NOMO-1 treated with dmso at 0.1 percent for 144 hours (cell line): Measurements from ENCODE around the gene ATG2A.
"Not testable (repeated sequence)": the region's sequence is repeated elsewhere in the genome, so short reads cannot be mapped to it uniquely, and the experiment has no call there.

Experiments
- DNase-seq: peaks from one replicate; lab custom pipeline; 2025; ENCODE audit not compliant: unreplicated experiment; lab: John Stamatoyannopoulos, UW

The ATG2A gene

DNA sequence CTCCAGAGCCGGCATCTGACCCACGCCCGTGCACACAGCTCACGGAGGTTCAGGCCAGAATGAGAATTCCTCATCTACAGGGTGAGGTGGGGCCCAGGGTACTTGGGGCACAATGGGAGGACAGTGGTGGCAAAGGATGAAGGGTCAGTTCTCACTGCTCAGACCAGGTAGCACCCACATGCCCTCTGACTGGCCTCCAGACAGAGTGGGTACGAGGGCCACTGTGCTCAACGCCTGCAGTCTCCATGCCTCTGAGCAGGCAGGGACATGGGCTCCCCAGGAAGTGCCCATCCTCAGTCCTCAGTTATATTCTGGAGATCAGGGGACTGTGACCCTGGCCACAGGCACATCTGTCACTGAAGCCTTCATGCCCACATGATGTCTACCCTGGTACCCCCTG, 59.5 kb downstream of the ATG2A start:
- no peak for DNase-seq

DNA sequence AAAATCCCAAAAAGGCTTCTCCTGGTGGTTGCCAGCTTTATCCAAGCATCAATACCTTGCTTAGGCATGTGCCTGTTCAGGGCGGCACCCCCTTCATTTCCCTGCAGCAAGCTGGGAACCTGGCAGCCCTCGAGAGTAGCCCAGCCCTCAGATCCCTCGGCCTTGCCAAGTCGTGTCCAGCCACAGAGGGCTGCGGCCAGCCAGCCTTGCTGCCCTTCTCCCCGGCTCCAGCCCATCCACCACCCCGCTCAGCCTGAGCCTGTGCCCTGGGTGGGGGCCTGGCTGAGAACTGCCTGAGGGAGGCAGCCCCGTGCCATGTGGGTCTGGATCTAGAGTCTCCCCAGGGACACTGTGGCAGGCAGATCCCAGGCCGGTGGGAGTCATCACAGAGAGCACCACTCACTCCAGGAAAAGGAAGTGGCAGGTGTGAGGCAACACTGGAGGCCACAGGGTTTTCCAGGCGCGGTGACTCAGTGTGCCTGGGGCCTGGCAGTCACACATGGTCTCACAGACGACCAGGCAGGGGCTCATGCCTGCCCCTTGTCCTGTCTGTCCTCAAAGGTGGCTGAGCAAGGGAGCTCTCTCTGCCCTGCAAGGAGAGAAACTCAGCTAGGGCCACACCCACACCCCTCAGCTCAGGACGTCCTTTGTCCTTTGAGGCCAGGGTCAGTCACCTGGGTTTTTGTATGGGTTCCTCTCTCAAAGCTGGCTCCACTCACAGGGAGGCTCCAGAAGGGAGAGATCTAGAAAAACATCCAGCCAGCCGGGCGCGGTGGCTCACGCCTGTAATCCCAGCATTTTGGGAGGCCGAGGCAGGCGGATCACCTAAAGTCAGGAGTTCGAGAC, 60.4 kb downstream of the ATG2A start:
- DNase-seq: peak; percentile 47

DNA sequence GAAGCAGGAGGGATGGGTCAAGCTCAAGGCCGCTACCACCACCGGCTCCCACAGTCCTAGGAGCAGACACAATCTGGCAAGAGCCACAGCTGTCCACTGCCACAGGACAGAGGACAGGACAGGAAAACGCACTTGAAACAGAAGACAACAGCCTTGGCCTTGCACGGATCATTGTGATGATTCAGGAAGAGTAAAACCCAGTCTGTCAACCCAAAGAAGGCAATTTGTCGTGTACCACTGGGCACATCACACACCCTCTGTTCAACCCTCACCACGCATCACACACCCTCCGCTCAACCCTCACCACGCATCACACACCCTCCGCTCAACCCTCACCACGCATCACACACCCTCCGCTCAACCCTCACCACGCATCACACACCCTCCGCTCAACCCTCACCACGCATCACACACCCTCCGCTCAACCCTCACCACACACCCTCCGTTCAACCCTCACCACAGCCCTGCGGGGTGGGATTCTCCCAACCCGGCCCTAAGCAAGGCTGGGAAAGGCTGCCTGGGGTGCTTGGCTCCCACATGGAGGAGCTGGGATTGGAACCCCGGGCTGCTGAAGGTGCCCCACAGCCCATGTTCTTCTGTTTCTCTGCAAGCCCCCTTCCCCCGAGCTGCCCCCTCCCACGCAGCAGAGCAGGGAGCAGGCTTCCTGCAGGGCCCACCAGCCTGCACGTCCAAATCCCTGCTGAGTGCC, 61.3 kb downstream of the ATG2A start:
- no peak for DNase-seq

DNA sequence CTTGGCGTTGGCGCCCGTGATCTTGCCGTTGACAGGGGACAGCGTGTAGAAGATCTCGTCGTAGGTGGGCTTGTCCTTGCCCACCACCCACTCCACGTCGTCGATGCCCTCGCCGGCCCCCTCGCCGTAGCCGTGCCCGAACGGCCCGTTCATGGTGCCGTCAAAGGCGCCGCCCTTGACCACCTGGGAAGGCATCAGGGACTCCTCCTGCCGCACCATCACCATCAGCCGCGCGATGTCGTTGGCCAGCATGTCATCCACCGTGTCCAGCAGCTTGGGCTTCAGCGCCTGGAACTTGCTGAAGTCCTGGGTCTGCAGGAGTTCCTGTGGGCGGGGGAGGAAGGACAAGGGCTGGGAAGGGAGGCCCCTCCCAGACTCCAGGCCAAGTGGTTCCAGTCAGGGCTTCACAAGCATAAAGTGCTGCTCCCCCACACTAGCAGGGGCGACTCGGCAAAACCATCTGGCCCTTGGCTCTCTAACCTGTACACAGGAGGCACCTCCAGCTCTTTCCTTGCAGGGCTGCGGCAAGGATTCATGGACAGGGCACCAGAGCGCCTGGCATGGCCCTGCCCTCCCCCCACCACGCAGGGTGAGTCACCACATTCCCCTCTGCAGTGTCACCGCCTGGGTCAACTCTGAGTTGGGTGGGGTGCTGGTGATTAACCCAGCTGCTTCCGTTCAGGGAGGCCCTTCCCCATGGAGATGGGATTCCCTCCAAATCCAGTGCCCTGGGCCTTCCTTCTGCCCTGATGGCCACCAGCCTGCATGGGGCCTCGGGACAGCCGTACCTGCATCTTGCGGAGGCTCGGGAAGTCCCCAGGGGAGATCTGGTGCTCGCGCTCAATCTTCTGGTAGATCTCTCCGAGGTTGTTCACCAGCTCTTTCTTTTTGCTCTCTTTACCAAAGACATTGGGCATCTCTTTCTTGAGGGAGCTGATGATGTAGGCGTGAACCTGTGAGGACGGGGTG, 62.2 kb downstream of the ATG2A start:
- no peak for DNase-seq

DNA sequence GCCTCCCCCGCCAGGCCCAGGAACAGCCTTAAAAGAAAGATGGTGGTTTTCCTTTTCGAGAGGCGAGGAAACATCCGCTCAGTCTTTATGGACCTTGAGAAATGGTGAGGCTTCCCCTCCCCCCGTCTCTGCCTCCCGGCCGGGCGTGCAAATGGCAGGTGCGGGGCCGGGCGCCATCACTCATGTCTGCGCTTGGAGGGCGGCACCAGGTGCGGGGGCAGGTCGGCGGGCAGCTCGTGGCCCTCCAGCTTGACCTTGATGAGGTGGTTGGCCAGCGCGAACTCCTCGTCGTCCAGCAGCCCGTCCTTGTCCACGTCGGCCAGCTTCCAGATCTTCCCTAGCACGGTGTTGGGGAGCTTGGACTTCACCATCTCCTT, 62.9 kb downstream of the ATG2A start:
- DNase-seq: no peak

DNA sequence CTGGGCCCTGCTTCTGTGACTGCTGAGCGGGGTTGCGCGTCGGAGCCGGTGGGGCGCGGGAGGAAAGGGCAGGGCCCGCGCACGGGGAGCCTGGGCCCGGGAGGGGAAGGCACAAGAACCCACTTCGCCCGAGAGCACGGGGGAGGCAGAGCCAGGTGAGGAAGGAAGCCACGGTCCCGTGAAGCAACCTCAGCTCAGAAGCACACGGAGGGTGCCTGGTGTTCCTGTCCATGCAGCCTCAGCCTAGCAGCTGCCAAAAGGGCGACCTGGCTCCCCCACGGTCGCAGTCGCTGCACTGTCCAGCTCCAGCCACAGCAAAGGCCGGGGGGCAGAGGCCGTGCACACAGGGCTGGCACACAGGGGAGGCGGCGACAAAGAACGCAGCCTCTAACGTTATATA, 63.3 kb downstream of the ATG2A start:
- no peak for DNase-seq

DNA sequence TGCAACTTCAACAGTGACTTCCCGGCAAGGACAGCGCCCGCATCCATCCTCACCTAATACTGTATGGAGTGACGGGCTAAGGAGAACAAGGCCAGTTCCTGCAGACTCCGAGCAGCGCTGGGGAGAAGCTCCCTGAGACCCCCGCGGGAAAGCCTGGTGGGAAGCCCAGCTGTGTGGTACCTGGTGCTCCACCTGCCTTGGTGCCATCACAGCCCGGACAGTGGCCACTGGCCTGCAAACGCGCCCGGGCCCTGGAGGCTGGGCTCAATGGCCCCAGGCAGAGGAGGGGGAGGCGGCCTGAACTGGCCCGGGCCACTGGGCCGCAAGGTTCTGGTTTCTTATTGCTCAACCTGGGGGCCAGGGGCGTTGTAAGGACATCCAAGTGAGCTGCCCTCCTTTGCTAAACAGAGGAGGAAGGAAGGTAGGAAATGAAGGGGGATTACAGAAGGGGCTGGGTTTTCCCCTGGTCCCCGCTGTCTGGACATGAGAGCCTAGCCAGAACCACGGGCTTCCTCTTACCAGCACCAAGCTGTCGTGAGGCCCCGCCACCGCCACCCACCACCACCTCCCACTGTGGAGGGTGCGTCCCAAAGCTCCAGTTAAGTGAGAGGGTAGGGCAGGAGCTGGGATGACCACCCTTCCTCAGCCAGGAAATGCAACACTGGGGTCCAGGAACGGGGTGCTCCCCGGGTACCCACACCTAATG, 64.1 kb downstream of the ATG2A start:
- DNase-seq: no peak

DNA sequence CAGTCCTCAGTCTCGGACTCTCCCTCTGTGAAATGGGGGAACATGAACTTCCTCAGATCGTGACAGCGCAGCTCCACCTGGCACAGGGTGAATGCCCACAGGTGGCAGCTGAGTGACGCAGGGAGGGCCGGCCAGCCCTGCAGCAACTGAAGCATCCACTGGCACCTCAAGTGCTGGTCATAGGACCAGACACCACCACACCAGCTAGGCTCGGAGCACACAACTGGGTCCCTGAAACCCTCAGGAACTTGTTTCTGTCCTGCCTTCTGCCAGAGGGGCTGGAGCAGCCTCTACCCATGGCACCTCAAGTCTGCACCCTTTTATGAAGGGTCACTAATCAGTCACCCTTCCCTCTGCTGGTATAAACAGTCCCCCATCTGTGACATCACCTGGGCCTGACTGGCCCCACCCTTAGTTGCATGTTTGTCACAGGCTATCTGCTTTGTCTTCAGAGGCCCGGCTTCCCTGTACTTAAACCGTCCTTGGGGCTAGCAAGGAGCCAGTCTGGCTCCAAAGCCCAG, 65.1 kb downstream of the ATG2A start:
- DNase-seq: no peak

DNA sequence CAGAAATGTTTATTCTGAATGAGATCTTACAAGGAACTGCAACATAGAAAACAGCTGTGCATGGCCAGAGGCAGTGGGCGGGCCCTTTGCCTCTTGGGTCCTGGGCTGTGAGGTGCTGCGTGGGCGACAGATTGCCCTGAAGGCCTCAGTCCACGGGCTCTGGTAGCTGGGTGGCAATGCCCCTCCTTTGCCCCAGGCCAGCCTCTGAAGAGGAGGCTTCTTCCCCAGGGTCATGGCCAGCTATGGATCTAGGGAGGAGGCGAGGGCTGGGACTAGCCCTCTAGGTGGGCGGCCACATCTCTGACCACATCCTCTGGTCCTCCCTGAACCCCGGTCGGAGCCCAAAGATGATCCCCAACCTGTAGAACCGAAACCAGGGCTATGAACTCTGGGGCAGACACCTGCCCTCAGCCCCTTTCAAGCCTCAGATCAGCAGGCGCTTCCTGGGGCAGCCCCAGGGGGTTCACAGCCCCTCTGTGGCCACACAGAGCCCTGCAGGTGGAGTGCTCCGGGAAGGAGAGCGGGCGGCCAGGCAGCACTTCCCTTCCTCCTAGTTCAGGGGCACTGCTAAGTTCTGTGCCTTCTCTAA, 65.9 kb downstream of the ATG2A start:
- no peak for DNase-seq

DNA sequence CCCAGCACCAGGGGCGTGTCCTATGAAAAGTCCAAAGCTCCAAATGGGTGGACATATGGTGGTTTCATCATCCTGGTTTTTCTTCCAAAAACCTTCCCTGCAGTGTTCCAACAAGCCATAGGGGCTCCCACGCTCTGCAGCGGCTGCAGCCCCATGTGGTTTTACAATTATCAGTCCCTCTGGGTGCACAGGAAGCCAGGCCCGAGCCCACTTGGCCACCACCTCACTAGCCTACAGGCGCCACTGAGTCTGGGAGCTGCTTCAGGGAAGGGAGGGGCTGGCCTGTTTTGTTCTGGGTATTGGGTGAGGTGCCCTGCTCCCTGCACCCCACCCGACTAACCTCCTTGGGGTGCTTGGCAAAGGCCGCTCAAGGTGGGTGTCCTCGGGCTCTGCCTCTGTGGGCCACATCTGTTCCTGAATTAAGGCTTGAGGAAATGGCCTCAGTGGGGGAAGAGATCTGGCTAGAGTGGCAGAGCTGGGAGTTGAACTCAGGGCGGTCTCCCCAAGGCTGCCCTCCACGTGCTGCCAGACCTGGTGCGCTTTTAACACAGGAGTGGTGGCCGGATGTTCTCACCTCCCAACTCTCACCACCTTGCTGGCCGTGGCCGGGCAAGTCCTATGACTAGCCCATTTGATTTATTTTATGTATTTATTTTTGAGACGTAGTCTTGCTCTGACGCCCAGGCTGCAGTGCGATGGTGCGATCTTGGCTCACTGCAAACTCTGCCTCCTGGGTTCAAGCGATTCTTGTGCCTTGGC, 67.2 kb downstream of the ATG2A start:
- DNase-seq: no peak

DNA sequence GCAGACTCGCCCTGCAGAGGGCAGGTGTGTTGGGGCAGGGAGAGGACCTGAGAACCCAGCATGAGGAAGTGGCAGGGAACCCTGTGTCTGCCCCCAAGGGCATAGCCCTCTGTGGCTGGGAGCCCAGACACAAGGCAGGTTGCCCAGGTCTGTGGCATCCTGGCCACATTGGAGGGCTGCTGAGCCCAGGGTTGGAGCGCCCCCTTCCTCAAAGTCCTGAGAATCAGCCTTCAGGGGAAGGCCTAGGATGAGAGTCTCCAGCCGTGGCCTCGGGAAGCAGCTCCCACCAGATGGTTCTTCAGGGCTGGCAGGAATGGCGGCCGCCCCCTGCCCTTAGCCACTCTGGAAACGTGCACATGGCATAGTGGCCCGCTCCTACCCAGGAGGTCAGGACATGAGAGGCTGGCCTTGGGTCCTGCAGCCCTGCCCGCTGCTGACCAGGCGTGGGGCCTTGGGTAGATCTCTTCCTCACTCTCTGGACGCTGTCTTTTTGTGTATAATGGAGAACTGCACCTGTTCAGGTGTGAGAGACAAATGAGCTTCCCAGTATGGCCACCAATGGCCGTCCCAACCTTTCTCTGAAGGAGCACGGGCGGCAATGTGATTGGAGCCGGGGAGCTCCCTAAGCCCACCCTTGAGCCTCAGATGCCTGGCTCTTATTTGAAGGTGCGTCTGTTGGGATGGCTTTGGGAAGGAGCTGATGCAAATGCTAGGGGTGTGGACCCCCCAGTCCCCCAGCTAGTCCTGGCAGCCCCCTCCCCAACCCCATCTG, 68.0 kb downstream of the ATG2A start:
- no peak for DNase-seq

DNA sequence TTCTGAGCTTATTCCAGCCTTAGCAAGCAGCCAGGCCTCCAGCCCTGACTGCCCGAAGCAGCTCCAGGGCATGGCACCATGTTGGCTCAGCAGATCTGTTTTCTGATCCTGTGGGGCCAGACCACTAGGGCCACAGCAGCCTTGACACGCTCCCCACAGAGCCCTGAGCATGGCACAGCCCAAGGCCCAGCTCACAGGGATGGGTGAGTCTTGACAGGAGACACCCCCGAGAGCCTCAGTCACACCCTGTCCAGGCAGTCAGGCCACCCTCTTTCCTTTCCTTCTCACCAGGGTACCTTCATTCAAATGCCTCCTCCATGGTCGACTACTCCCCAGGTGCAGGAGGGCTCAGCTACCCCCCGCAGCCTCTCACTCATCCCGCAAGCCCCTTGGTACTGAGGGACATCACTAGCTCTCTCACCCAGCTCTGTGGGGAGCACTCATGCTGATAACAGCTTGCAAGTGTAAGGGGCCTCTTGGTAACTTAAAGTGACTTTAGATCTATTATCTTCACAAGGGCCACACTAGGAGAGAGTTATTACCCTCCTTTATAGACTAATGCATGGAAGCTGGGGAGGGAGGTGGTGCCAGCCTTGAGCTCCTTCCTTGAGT, 68.7 kb downstream of the ATG2A start:
- DNase-seq: no peak

DNA sequence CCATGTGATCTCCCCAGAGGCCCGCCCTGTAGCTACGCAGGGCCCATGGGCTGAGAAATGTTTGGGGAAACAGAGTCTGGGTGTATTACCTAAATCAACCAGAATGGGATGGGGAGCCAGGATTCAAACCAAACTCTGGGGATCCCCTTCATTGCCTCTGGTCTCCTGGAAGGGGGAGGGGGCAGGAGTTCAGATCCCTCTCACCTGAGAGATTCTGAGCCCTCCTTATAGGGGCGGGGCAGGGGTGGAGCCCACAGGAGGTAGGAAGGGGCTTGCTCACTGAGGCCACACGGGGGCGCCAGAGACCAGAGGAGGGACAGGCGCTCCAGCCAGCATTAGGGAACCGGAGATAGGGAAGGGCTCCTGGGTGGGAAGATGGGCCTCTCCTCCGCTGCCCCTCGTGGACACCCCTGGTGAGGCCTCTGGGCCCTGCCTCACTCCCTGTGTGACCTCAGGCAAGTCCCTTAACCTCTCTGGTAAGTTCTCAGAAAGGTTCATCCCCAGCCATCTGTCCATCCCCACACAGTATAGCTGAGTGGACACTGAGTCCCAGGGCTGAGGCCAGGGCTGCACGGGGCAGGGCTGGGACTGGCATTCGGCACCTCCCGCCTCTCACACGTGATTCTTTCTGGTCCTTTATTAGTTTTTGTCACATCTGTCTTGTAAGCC, 69.9 kb downstream of the ATG2A start:
- DNase-seq: peak; percentile 92

DNA sequence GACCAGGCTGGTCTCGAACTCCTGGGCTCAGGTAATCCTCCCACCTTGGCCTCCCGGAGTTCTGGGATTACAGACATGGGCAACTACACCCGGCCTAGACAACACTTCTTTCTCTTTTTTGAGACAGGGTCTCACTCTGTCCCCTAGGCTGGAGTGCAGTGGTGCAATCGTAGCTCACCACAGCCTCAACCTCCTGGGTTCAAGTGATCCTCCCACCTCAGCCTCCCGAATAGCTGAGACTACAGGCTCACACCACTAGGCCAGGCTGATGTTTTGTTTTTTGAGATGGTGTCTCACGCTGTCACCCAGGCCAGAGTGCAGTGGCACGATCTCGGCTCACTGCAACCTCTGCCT, 71.3 kb downstream of the ATG2A start:
- not testable (repeated sequence) for DNase-seq

DNA sequence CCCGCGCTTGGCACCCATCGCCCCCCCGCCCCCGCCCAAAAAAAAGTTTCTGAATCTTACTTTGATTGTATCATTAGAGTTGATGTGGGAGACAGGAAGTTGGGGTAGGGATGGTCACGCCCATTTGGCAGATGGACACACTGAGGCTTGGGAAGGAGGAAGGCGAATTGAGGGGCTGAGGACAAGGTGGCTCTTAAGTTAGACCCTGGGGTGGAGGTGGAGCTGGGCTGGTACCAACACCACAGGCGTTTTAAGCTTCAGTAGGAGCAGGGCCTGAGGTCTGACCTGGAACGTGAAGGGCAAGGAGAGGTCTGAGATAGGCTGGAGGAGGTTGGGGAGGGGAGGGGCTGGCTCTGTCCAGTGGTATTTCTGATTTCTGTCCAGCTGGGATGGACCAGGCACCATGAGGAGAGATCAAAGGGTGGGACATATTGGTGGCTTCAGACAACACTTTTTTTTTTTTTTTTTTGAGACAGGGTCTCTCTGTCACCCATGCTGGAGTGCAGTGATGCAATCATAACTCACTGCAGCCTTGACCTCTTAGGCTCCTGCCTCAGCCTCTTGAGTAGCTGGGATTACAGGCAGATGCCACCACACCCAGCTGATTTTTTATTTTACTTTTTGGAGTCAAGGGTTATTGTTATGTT, 71.8 kb downstream of the ATG2A start:
- no peak for DNase-seq
